Heart right ventricle (tissue), 16 donors: ENCODE results near the gene LRCH4. TPM values are rescaled to one million over a fixed set of nuclear protein-coding genes. Genes with fewer than 3 reads are reported as not detected.
A peak's percentile ranks its signal among the peaks of the same experiment; 100 is the strongest.

Experiments
- ATAC-seq, 8 donors: fragments of 200-7000 bp; cut with Tn5 transposase; one replicate each; pipeline ENCODE4 v1.9.1; 2020; ENCODE audit warnings: mild to moderate bottlenecking in 8 of 8, moderate library complexity in 8 of 8, moderate number of reproducible peaks in 1 of 8
- DNase-seq, 2 donors: peaks; one replicate each; pipeline ENCODE4 v3.0.0-alpha.2; 2020
- H3K27ac ChIP-seq, 10 donors: fragments of 200-600 bp; sonication (generic) in 2 of 10; one replicate each; pipeline versions ENCODE4 v1.5.0 to v1.8.0; 2020 to 2022; ENCODE audit warnings: mild to moderate bottlenecking in 3 of 10
- H3K27me3 ChIP-seq, 7 donors: fragments of 200-600 bp; one replicate each; pipeline ENCODE4 v1.8.0; 2021 to 2022; ENCODE audit warnings: mild to moderate bottlenecking in 2 of 7
- H3K36me3 ChIP-seq, 9 donors: fragments of 200-600 bp; sonication (generic) in 1 of 9; one replicate each; pipeline versions ENCODE4 v1.5.0 to v1.8.0; 2020 to 2022; ENCODE audit warnings: mild to moderate bottlenecking in 2 of 9
- H3K4me1 ChIP-seq, 9 donors: fragments of 200-600 bp; sonication (generic) in 1 of 9; one replicate each; pipeline versions ENCODE4 v1.5.0 to v1.8.0; 2020 to 2022; ENCODE audit warnings: mild to moderate bottlenecking in 4 of 9
- H3K4me3 ChIP-seq, 10 donors: fragments of 200-600 bp; sonication (generic) in 2 of 10; one replicate each; pipeline versions ENCODE4 v1.5.0 to v1.8.0; 2020 to 2022; ENCODE audit warnings: mild to moderate bottlenecking in 7 of 10, moderate library complexity in 2 of 10
- H3K9me3 ChIP-seq, 11 donors: fragments of 200-600 bp in 10 of 11; sonication (generic) in 2 of 11; one replicate each; pipeline versions ENCODE4 v1.5.0 to v1.8.0; 2013 to 2022; ENCODE audit warnings: mild to moderate bottlenecking in 2 of 11, control low read depth in 1 of 11, moderate library complexity in 1 of 11
- WGBS, 2 donors: extraction: QIAGEN DNeasy Blood & Tissue Kit; methylation state at CpG; one replicate each; pipeline ENCODE4 v1.1.7; 2013; ENCODE audit warnings: inconsistent platforms in 1 of 2; 5-methylcytosine and 5-hydroxymethylcytosine counted together
- intact Hi-C, 10 donors: fragments of 100-400 bp; cut with DNase I; formaldehyde crosslinking; loops; one replicate each; pipeline versions ENCODE4 v1.11.1 to v1.14.2; 2022
- polyA plus RNA-seq, 2 donors: library from polyadenylated mRNA; stranded (reverse); fragments of 200-250 nt; gene quantifications; one replicate each; pipeline ENCODE4 v1.2.3, GENCODE V29; 2013
- total RNA-seq, 10 donors: library from RNA; stranded (reverse); fragmentation: NEBNext Ultra II Directional in 3 of 10; extraction: Animal tissue kit (Norgen Biotek cat#: 25700) in 3 of 10; gene quantifications; one replicate each; pipeline versions ENCODE4 v1.2.1 to v1.2.4, GENCODE V29; 2021 to 2023
- TF ChIP-seq, protein P1 (sequence below), 9 donors: fragments of 200-600 bp; sonication (generic) in 2 of 9; IDR thresholded peaks; one replicate each; pipeline versions ENCODE4 v1.5.0 to v1.8.0; 2021 to 2022; ENCODE audit warnings: antibody characterized with exemption in 9 of 9, mild to moderate bottlenecking in 5 of 9, moderate library complexity in 1 of 9
- donor health status: Arrhythmogenic right ventricular cardiomyopathy.
- donor health status: ischemic (EF 13 %, LVEDD 7.1; RV severe dilation, severe dysfunction).
- donor health status: healthy with polysubstance abuse.
- donor health status: DM: no; HTN: yes; CAD: no.
- donor health status: DM: no; HTN: no; CAD: no.
- donor health status: ischemic (EF 25% LVEDD 6.9; RV normal size, moderate dysfunction).
- donor health status: ischemic (EF 25% LVEDD 5.7; RV mildly dilated, moderate dysfunction).
- donor health status: healthy.
- donor health status: DM: yes; HTN: yes; CAD: no.
- donor health status: Ischemic cardiomyopathy.
- donor health status: ischemic (EF 35%, LVEDD 5.7; RV mildly dilated, moderate dysfunction).
- donor health status: nonischemic (EF 11% LVEDD 7.7; RV severe dilation, severe dysfunction).
- donor health status: DM: yes; HTN: yes; CAD: no.
- donor health status: PGD.
- donor health status: ischemic (EF 29% LVEDD 5.4; RV normal size, mild dysfunction).
- donor health status: nonischemic (EF 23%, LVEDD 6.1; RV moderate dilation, normal function).

The LRCH4 gene
- total and polyA plus RNA-seq, 12 donors: 18.4 to 57.6 (median 24.1) TPM

GRCh38 chr7:100573691-100574361 is 12.1 kb downstream of the LRCH4 start, which contains the start of gene SAP25:
Gene SAP25, minus strand, starts transcription at chr7:100573900. Its CDS starts 158 bp downstream, at chr7:100573742.
- Histone ChIP-seq H3K9me3 (no peaks in the 10 kb centered on the region), H3K4me1 (peaks cover 0 to 22% (median 15%) of the 10 kb centered on the region in 9 donors), H3K27me3 (peaks cover 0 to 18% (median 0%) of the 10 kb centered on the region in 7 donors), H3K36me3 (peaks cover 4 to 62% (median 49%) of the 10 kb centered on the region in 9 donors), H3K4me3 (no peak within 1 kb of the TSS), H3K27ac (no peak within 1 kb of the TSS)
- 88 to 92% methylated on average over 51 to 70 of the region's 70 CpGs for WGBS, 2 donors
- TF ChIP-seq, protein P1, sequence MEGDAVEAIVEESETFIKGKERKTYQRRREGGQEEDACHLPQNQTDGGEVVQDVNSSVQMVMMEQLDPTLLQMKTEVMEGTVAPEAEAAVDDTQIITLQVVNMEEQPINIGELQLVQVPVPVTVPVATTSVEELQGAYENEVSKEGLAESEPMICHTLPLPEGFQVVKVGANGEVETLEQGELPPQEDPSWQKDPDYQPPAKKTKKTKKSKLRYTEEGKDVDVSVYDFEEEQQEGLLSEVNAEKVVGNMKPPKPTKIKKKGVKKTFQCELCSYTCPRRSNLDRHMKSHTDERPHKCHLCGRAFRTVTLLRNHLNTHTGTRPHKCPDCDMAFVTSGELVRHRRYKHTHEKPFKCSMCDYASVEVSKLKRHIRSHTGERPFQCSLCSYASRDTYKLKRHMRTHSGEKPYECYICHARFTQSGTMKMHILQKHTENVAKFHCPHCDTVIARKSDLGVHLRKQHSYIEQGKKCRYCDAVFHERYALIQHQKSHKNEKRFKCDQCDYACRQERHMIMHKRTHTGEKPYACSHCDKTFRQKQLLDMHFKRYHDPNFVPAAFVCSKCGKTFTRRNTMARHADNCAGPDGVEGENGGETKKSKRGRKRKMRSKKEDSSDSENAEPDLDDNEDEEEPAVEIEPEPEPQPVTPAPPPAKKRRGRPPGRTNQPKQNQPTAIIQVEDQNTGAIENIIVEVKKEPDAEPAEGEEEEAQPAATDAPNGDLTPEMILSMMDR (IDR thresholded peaks at IDR 0.05): peak in 1 of 9 donors; percentile 11
- ATAC-seq: no peak
- intact Hi-C loops: no loop called here
- no peak for DNase-seq

- intact Hi-C loops: no loop called here
- DNase-seq (no peak), ATAC-seq (no peak)
- H3K27me3 ChIP-seq: peaks cover 0 to 18% (median 0%) of the 10 kb centered on the region in 7 donors
- peaks cover 0 to 26% (median 15%) of the 10 kb centered on the region in 9 donors for H3K4me1 ChIP-seq
- no peak overlapping the region for H3K27ac ChIP-seq
- H3K36me3 ChIP-seq: peaks cover 0 to 55% (median 41%) of the 10 kb centered on the region in 9 donors
- H3K4me3 ChIP-seq: no peak overlapping the region
- TF ChIP-seq, protein P1 (IDR thresholded peaks at IDR 0.05): no peak
- no peaks in the 10 kb centered on the region for H3K9me3 ChIP-seq
- 92 to 93% methylated on average over 24 to 30 of the region's 30 CpGs for WGBS, 2 donors
Observed at GRCh38 chr7:100572949-100573675, 12.8 kb downstream of the LRCH4 start.

DNA sequence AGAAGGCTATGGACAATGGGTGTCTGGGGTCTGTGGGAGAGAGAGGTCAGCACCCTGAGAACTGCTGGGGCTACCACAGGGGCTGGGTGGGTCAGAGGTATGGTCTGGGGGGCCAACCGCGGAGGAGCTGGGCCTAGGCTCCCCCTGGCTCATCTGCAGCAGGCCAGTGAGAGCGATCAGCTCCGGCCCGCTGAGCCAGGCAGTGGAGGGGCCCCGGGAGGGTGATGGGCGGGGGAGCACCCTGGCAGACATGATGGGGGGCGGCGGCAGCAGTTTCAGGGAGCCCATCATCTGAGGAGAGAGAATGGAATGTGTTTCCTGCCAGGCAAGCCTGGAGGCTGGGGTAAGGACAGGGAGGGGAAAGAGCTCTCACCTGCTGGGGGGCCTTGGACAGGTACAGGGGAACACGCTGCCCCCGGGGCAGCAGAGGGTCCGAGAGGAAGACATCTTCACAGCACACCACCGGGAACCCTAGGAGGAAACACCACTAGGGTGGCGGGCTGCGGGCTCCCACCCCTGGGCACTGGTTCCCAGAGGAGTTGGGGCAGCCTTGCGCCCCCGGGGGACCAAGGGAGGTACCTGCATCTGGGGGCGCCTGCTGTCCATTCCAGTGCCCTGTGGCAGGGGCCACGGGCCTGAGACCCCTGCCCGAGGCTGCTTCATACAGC is 13.5 kb downstream of the LRCH4 start:
- WGBS, 2 donors: 83 to 87% methylated on average over 17 to 20 of the region's 20 CpGs
- peaks cover 0 to 26% (median 15%) of the 10 kb centered on the region in 9 donors for H3K4me1 ChIP-seq
- no peak overlapping the region for H3K27ac ChIP-seq
- peaks cover 0 to 48% (median 34%) of the 10 kb centered on the region in 9 donors for H3K36me3 ChIP-seq
- DNase-seq: no peak
- ATAC-seq: no peak
- H3K27me3 ChIP-seq: peaks cover 0 to 18% (median 0%) of the 10 kb centered on the region in 7 donors
- H3K4me3 ChIP-seq: no peak overlapping the region
- TF ChIP-seq, protein P1 (IDR thresholded peaks at IDR 0.05): no peak
- no peaks in the 10 kb centered on the region for H3K9me3 ChIP-seq
- intact Hi-C loops: no loop called here

DNA sequence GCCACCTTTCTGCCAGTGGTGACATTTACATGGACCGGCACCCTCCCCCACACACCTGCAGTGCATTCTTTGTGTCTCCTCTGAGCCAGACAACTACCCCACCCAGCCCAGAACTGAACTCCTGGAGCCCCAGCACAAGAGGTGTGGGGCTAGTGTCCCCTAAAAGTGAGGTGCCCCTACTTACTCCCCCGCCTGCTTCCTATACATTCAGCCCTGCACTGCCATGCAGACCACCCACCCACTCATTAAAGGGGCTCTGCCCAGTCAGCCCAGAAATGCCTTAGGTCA is 14.2 kb downstream of the LRCH4 start:
- peaks cover 0 to 26% (median 15%) of the 10 kb centered on the region in 9 donors for H3K4me1 ChIP-seq
- 96 to 98% methylated on average over 2 of the region's 2 CpGs for WGBS, 2 donors
- H3K9me3 ChIP-seq: no peaks in the 10 kb centered on the region
- TF ChIP-seq, protein P1 (IDR thresholded peaks at IDR 0.05): no peak
- intact Hi-C loops: no loop called here
- peaks cover 0 to 42% (median 28%) of the 10 kb centered on the region in 9 donors for H3K36me3 ChIP-seq
- H3K27me3 ChIP-seq: peaks cover 0 to 18% (median 0%) of the 10 kb centered on the region in 7 donors
- H3K4me3 ChIP-seq: no peak overlapping the region
- DNase-seq (no peak), ATAC-seq (no peak)
- H3K27ac ChIP-seq: no peak overlapping the region
